ENCODE data around the gene FBXL15.

Gene FBXL15

GRCh38 chr10:102405108-102405571 lies 15.5 kb upstream of the FBXL15 start:
- no CpG with 5 or more reads among the region's 19 CpGs for WGBS (ENCODE audit: insufficient coverage, insufficient read length)
- Histone ChIP-seq H3K4me1 (ENCODE audit: control insufficient read depth, insufficient read depth, low read length) (peaks cover 6% of the 10 kb centered on the region; the same call in 1 of the 2 replicates), H3K36me3 (ENCODE audit: control insufficient read depth, insufficient read depth, low read length) (no peaks in the 10 kb centered on the region; the same call in 1 of the 2 replicates)

DNA sequence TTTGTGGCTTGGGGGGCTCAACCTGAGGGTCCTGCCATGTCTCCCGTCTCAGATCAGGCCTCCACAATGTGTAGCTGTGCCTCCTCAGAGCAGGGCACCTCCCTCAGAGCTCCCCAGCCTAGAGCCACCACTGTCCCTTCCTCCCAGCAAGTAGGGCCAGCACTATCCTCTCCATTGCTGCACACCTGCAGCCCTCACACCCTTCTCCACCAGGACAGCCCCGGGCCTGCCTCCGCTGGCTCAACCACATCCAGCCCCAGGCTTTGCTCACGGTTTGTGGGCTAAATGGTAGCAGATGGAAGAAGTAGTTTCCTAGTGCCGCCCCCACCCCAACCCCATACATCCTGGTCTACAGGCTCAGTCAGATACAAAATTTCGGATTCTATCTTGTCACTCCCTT lies 15.0 kb upstream of the FBXL15 start:
- DNase-seq (ENCODE audit: low read depth, low spot score): no peak
- Histone ChIP-seq H3K36me3 (ENCODE audit: control insufficient read depth, insufficient read depth, low read length) (no peaks in the 10 kb centered on the region), H3K27me3 (ENCODE audit: control insufficient read depth, insufficient read depth, low read length) (peaks cover 16% of the 10 kb centered on the region), H3K9me3 (ENCODE audit: control insufficient read depth, insufficient read depth, low read length) (no peaks in the 10 kb centered on the region), H3K4me3 (ENCODE audit: low read length) (no peak overlapping the region), H3K4me1 (ENCODE audit: control insufficient read depth, insufficient read depth, low read length) (peaks cover 6% of the 10 kb centered on the region; the same call in 1 of the 2 replicates), H3K27ac (ENCODE audit: low read length) (no peak overlapping the region)
- WGBS (ENCODE audit: insufficient coverage, insufficient read length): no CpG with 5 or more reads among the region's 6 CpGs

More at GRCh38 chr10:102405108-102405571, 15.5 kb upstream of the FBXL15 start:
- peaks cover 14% of the 10 kb centered on the region for H3K27me3 ChIP-seq (ENCODE audit: control insufficient read depth, insufficient read depth, low read length)
- H3K9me3 ChIP-seq (ENCODE audit: control insufficient read depth, insufficient read depth, low read length): no peaks in the 10 kb centered on the region
- no peak for DNase-seq (ENCODE audit: low read depth, low spot score)
- no peak overlapping the region for H3K27ac ChIP-seq (ENCODE audit: low read length)
- no peak overlapping the region for H3K4me3 ChIP-seq (ENCODE audit: low read length)

- Histone ChIP-seq H3K4me1 (ENCODE audit: control insufficient read depth, insufficient read depth, low read length) (peaks cover 6% of the 10 kb centered on the region; the same call in 1 of the 2 replicates), H3K27me3 (ENCODE audit: control insufficient read depth, insufficient read depth, low read length) (peaks cover 16% of the 10 kb centered on the region), H3K4me3 (ENCODE audit: low read length) (no peak overlapping the region), H3K27ac (ENCODE audit: low read length) (no peak overlapping the region), H3K36me3 (ENCODE audit: control insufficient read depth, insufficient read depth, low read length) (no peaks in the 10 kb centered on the region), H3K9me3 (ENCODE audit: control insufficient read depth, insufficient read depth, low read length) (no peaks in the 10 kb centered on the region)
- no peak for DNase-seq (ENCODE audit: low read depth, low spot score)
- no CpG with 5 or more reads among the region's 2 CpGs for WGBS (ENCODE audit: insufficient coverage, insufficient read length)
Observed at GRCh38 chr10:102406815-102407214, 13.8 kb upstream of the FBXL15 start.

DNA sequence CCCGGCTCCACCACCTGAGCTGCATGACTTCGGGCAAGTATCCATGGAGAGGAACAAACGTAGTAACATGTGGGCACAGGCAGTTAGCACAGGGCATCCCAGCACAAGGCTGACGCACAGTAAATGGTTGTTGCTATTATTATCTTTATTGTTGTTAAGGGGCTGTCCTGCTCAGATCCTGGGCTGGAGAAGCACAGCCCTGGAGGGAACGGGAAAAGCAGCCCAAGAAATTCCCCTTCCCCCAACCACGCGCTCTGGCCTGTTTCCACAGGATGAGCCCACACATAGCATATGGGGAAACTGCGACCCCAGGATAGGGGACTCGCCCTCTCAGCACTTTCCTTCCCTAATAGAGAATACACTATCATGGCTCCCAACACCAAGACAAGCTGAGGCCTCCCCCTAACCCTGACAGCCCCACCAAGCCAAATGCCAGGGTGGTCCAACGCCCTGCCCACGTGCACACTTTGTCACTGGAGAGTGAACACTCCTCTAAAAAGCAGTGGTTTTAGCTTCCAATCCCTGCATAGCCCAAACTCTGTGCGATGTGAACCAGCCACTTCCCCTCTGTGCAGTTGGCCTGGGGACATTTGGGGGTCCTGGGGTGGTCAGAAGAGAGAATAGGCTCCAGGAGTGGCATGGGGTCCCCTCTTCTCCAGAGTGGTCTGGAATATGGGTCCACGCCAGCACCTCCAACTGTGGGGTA lies 13.1 kb upstream of the FBXL15 start:
- Histone ChIP-seq H3K4me1 (ENCODE audit: control insufficient read depth, insufficient read depth, low read length) (peaks cover 6% of the 10 kb centered on the region; the same call in 1 of the 2 replicates), H3K36me3 (ENCODE audit: control insufficient read depth, insufficient read depth, low read length) (no peaks in the 10 kb centered on the region), H3K27ac (ENCODE audit: low read length) (no peak overlapping the region), H3K9me3 (ENCODE audit: control insufficient read depth, insufficient read depth, low read length) (no peaks in the 10 kb centered on the region), H3K4me3 (ENCODE audit: low read length) (no peak overlapping the region), H3K27me3 (ENCODE audit: control insufficient read depth, insufficient read depth, low read length) (peaks cover 16% of the 10 kb centered on the region)
- no peak for DNase-seq (ENCODE audit: low read depth, low spot score)
- whole genome bisulfite sequencing (ENCODE audit: insufficient coverage, insufficient read length): no CpG with 5 or more reads among the region's 13 CpGs

GRCh38 chr10:102408131-102408727 lies 12.4 kb upstream of the FBXL15 start:
- no peaks in the 10 kb centered on the region for H3K9me3 ChIP-seq (ENCODE audit: control insufficient read depth, insufficient read depth, low read length)
- H3K27ac ChIP-seq (ENCODE audit: low read length): no peak overlapping the region
- H3K36me3 ChIP-seq (ENCODE audit: control insufficient read depth, insufficient read depth, low read length): no peaks in the 10 kb centered on the region
- H3K27me3 ChIP-seq (ENCODE audit: control insufficient read depth, insufficient read depth, low read length): peaks cover 16% of the 10 kb centered on the region
- peak overlapping the region; percentile 40; the same call in 1 of the 2 replicates for H3K4me3 ChIP-seq (ENCODE audit: low read length)
- peaks cover 6% of the 10 kb centered on the region; the same call in 1 of the 2 replicates for H3K4me1 ChIP-seq (ENCODE audit: control insufficient read depth, insufficient read depth, low read length)
- no peak for DNase-seq (ENCODE audit: low read depth, low spot score)
- no CpG with 5 or more reads among the region's 14 CpGs for WGBS (ENCODE audit: insufficient coverage, insufficient read length)

DNA sequence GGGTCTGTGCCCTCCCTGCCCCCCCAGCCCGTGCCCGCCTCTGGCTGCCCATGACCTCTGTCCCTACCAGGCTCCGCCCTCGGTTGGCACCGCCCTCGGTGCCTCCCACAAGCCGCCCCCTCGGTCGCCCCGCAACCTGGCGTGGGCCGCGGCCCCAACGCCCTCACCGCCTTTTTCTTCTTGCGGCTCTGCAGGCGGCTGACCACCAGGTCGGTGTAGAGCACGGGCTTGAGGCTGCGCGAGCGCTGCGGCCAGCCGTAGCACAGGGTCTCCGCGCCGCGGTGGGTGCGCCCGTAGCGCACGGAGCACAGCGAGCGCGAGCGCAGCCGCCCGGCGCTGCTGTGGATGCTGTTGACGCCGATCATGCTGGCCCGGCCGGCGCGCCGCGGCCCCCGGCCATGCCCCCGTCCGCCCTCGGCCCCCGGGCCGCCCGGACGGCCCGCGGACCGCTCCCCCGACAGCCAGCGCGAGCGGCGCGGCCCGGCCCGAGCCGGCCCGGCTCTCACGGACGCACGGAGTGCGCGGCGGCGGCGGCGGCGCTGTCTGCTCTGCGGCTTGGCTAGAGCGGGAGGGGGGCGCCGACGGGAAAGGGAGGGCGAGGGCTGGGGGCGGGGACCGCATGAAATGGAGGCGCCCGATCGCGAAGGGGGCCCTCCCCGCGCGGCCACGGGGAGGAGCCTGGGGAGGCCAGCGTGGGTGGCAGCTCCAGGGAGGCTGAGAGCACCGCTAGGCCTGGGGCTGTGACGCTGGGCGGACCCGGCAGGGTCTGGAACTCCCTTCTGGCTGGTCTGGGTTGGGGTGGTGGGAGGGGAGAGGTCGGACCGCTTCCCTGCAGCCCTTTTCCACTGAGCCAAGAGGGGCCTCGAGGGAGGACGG lies 11.7 kb upstream of the FBXL15 start:
- H3K27ac ChIP-seq (ENCODE audit: low read length): no peak overlapping the region
- no peaks in the 10 kb centered on the region for H3K9me3 ChIP-seq (ENCODE audit: control insufficient read depth, insufficient read depth, low read length)
- H3K4me3 ChIP-seq (ENCODE audit: low read length): peak overlapping the region; percentile 40; the same call in 1 of the 2 replicates
- DNase-seq (ENCODE audit: low read depth, low spot score): no peak
- no peaks in the 10 kb centered on the region for H3K36me3 ChIP-seq (ENCODE audit: control insufficient read depth, insufficient read depth, low read length)
- peaks cover 6% of the 10 kb centered on the region; the same call in 1 of the 2 replicates for H3K4me1 ChIP-seq (ENCODE audit: control insufficient read depth, insufficient read depth, low read length)
- H3K27me3 ChIP-seq (ENCODE audit: control insufficient read depth, insufficient read depth, low read length): peaks cover 16% of the 10 kb centered on the region
- WGBS (ENCODE audit: insufficient coverage, insufficient read length): no CpG with 5 or more reads among the region's 103 CpGs

DNA sequence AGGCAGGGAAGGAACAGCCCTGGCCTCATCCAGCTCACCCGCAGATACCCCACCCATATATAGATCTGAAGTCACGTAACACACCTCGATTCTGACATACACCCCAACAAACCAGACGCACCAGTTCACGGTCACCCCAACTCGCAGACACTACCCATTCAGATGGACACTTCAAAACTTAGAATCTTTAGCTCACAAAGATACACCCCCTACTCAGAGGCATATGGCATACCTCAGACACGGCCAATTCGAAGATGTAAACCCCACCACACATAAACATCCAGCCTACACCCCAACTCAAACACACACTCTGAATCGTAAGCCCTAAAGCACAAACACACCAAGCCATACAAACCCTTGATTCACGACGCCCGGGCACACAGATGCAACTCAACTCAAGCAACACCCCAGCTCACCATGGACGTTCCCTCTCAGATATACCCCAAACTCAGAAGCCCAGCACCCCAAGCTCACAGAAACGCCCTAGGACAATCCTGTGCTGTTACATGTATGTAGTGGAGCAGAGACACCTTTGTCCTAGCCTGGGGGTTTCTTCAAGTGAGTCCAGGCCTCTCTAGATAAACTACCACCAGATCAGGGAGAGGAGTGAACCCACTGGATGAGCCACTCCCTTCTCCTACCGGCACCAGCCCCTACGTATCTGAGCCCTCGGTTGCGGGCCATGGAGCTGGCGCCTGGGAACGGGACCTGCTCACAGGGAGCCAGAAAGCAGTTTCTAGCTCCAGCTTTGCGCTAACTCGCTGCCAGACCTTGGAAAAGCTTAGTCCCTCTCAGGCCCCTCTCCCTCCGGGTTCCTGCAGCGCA lies 10.8 kb upstream of the FBXL15 start:
- Histone ChIP-seq H3K4me3 (ENCODE audit: low read length) (peak overlapping the region; percentile 45; the same call in 1 of the 2 replicates), H3K27me3 (ENCODE audit: control insufficient read depth, insufficient read depth, low read length) (peaks cover 16% of the 10 kb centered on the region), H3K4me1 (ENCODE audit: control insufficient read depth, insufficient read depth, low read length) (peaks cover 6% of the 10 kb centered on the region; the same call in 1 of the 2 replicates), H3K27ac (ENCODE audit: low read length) (no peak overlapping the region), H3K9me3 (ENCODE audit: control insufficient read depth, insufficient read depth, low read length) (no peaks in the 10 kb centered on the region), H3K36me3 (ENCODE audit: control insufficient read depth, insufficient read depth, low read length) (no peaks in the 10 kb centered on the region)
- 100% methylated on average over 1 of the region's 24 CpGs for WGBS (ENCODE audit: insufficient coverage, insufficient read length)
- no peak for DNase-seq (ENCODE audit: low read depth, low spot score)

GRCh38 chr10:102410429-102411073 lies 10.1 kb upstream of the FBXL15 start:
- no peak for DNase-seq (ENCODE audit: low read depth, low spot score)
- Histone ChIP-seq H3K9me3 (ENCODE audit: control insufficient read depth, insufficient read depth, low read length) (no peaks in the 10 kb centered on the region), H3K27ac (ENCODE audit: low read length) (no peak overlapping the region), H3K4me3 (ENCODE audit: low read length) (peak overlapping the region; percentile 45; the same call in 1 of the 2 replicates), H3K36me3 (ENCODE audit: control insufficient read depth, insufficient read depth, low read length) (no peaks in the 10 kb centered on the region), H3K4me1 (ENCODE audit: control insufficient read depth, insufficient read depth, low read length) (peaks cover 6% of the 10 kb centered on the region; the same call in 1 of the 2 replicates), H3K27me3 (ENCODE audit: control insufficient read depth, insufficient read depth, low read length) (peaks cover 16% of the 10 kb centered on the region)
- no CpG with 5 or more reads among the region's 48 CpGs for WGBS (ENCODE audit: insufficient coverage, insufficient read length)
